Measurements from ENCODE around the gene C17orf50. TPM values are rescaled to one million over a fixed set of nuclear protein-coding genes. Genes with fewer than 3 reads are reported as not detected.

Gene C17orf50
- total RNA-seq, 4 donors from 2014 or later, result not detected

DNA sequence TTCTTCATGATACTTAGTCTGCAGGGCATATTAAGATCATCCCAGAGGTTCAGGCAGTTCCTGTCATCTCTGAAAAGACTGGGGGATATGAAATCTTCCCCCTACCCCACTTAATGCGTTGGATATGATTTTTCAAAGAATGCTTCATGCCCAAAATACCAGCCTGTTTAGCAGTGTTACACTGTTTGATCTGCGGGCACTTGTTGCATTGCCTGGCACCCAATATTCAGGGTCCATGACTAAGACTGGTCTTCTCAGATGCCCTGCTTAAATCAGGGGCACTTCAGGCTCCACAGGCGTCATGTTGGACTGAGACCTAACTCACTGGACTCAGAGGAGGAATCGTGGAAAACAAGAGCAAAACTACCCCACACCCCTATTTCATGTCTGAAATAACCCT, 35.6 kb upstream of the C17orf50 start:
- no peaks in the 10 kb centered on the region for H3K9me3 ChIP-seq
- 96 to 100% methylated on average over 1 to 4 of the region's 4 CpGs for WGBS, 2 donors (ENCODE audit: low coverage in 1 of 2)
- H3K27ac ChIP-seq, result no peak overlapping the region
- H3K27me3 ChIP-seq, result no peaks in the 10 kb centered on the region
- H3K4me1 ChIP-seq, result peaks cover 0 to 9% (median 4%) of the 10 kb centered on the region in 4 donors
- TF ChIP-seq POLR2A (IDR thresholded peaks at IDR 0.05), result no peak
- no peak for TF ChIP-seq POLR2AphosphoS5 (IDR thresholded peaks at IDR 0.05)
- TF ChIP-seq EP300 (IDR thresholded peaks at IDR 0.05; ENCODE audit: low read depth), result no peak
- TF ChIP-seq, protein P1, sequence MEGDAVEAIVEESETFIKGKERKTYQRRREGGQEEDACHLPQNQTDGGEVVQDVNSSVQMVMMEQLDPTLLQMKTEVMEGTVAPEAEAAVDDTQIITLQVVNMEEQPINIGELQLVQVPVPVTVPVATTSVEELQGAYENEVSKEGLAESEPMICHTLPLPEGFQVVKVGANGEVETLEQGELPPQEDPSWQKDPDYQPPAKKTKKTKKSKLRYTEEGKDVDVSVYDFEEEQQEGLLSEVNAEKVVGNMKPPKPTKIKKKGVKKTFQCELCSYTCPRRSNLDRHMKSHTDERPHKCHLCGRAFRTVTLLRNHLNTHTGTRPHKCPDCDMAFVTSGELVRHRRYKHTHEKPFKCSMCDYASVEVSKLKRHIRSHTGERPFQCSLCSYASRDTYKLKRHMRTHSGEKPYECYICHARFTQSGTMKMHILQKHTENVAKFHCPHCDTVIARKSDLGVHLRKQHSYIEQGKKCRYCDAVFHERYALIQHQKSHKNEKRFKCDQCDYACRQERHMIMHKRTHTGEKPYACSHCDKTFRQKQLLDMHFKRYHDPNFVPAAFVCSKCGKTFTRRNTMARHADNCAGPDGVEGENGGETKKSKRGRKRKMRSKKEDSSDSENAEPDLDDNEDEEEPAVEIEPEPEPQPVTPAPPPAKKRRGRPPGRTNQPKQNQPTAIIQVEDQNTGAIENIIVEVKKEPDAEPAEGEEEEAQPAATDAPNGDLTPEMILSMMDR (IDR thresholded peaks at IDR 0.05), result no peak
- peaks cover 0 to 29% (median 13%) of the 10 kb centered on the region in 4 donors for H3K36me3 ChIP-seq
- DNase-seq, result no peak
- H3K4me3 ChIP-seq, result no peak overlapping the region
- intact Hi-C loops (cut with DNase I; ENCODE audit: low total_unique reads) (no loop called here), in situ Hi-C loops (cut with MboI; ENCODE audit: low pct_ligation_motif_present in 1 of 4, low pct_unique_long_range_greater_than_20kb in 1 of 4, low sequenced_read_pairs in 3 of 4) (loop anchor here (25.0 kb wide), 3 partner anchors 113 to 588 kb away; partner anchors contain the start of genes NLE1 (in 1 of the 4) and UNC45B (in 1 of the 4))

DNA sequence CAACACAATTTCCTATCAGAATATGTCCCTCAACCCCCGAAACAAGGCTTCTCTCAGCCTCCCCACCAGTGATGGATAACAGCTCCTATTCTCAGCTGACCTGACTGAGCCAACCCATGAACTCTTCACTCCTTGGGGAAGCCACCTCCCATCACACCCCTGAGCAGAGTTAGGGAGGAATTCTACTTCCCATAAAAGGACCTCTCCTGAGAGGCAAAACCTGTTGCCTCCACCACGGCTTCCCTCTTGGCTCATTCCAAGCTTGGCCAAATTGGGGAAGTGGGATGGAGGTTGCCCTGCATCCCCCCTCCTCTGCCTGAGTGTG, 34.9 kb upstream of the C17orf50 start:
- in situ Hi-C loops (cut with MboI; ENCODE audit: low pct_ligation_motif_present in 1 of 4, low pct_unique_long_range_greater_than_20kb in 1 of 4, low sequenced_read_pairs in 3 of 4), result loop anchor here (25.0 kb wide), 3 partner anchors 113 to 588 kb away; partner anchors contain the start of genes NLE1 (in 1 of the 4) and UNC45B (in 1 of the 4)
- H3K4me1 ChIP-seq, result peaks cover 0 to 13% (median 5%) of the 10 kb centered on the region in 4 donors
- no peaks in the 10 kb centered on the region for H3K27me3 ChIP-seq
- no peaks in the 10 kb centered on the region for H3K9me3 ChIP-seq
- 85% methylated on average over 2 of the region's 2 CpGs; no CpG with 5 or more reads in 1 of the 2 donors for WGBS, 2 donors (ENCODE audit: low coverage in 1 of 2)
- TF ChIP-seq EP300 (IDR thresholded peaks at IDR 0.05; ENCODE audit: low read depth) (no peak), POLR2AphosphoS5 (IDR thresholded peaks at IDR 0.05) (no peak), POLR2A (IDR thresholded peaks at IDR 0.05) (no peak)
- TF ChIP-seq, protein P1 (IDR thresholded peaks at IDR 0.05), result no peak
- no peak overlapping the region for H3K27ac ChIP-seq
- H3K4me3 ChIP-seq, result no peak overlapping the region
- DNase-seq, result no peak
- peaks cover 0 to 27% (median 13%) of the 10 kb centered on the region in 4 donors for H3K36me3 ChIP-seq
- intact Hi-C loops (cut with DNase I; ENCODE audit: low total_unique reads), result no loop called here

DNA sequence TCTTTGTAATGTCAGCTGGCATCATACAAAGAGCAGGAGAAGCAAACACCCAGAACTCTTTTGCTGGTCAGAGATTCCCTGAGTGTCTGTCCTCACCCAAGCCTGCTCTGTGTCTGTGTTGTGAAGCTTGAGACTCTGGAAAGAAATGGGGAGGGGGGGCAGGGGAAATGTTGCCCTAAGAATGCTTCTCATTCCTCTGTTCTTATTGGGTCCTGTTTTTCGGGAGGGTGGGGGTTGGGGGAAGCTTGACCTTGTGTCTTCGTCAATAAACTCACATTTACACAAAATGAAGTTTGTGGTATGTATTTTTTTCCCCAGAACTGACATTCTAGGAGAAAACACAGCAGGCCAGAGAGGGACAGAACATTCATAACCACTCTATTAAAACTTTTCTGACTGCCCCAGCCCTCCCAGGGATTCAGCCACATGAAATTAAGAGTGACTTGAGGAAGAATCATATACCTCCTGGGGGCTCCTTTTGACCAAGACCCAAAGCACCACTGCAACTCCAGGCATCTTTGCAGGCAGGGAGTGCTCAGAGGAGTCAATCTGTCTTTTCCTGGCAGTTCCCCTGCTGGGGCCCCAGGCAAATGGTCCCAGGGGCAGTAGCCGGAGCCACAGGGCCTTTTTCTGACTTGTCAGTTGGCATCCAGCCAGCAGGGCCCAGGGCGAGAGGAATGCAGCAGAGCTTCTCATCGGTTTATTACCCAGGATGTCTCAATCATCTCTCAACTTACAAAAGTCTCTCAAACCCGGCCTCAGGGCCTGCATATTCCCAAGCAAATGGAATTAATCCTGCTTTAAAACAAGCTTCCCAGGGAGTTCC, 34.3 kb upstream of the C17orf50 start:
- peaks cover 0 to 27% (median 13%) of the 10 kb centered on the region in 4 donors for H3K36me3 ChIP-seq
- H3K4me3 ChIP-seq, result no peak overlapping the region
- H3K27ac ChIP-seq, result no peak overlapping the region
- intact Hi-C loops (cut with DNase I; ENCODE audit: low total_unique reads) (no loop called here), in situ Hi-C loops (cut with MboI; ENCODE audit: low pct_ligation_motif_present in 1 of 4, low pct_unique_long_range_greater_than_20kb in 1 of 4, low sequenced_read_pairs in 3 of 4) (loop anchor here (25.0 kb wide), 3 partner anchors 114 to 589 kb away; partner anchors contain the start of genes NLE1 (in 1 of the 4) and UNC45B (in 1 of the 4))
- DNase-seq, result peak; percentile 50
- no peaks in the 10 kb centered on the region for H3K9me3 ChIP-seq
- TF ChIP-seq, protein P1 (IDR thresholded peaks at IDR 0.05), result no peak
- TF ChIP-seq POLR2AphosphoS5 (IDR thresholded peaks at IDR 0.05) (no peak), EP300 (IDR thresholded peaks at IDR 0.05; ENCODE audit: low read depth) (no peak), POLR2A (IDR thresholded peaks at IDR 0.05) (no peak)
- WGBS, 2 donors (ENCODE audit: low coverage in 1 of 2), result 42% methylated on average over 6 of the region's 6 CpGs; no CpG with 5 or more reads in 1 of the 2 donors
- H3K27me3 ChIP-seq, result peaks cover 1% of the 10 kb centered on the region
- peaks cover 4 to 19% (median 11%) of the 10 kb centered on the region in 4 donors for H3K4me1 ChIP-seq

DNA sequence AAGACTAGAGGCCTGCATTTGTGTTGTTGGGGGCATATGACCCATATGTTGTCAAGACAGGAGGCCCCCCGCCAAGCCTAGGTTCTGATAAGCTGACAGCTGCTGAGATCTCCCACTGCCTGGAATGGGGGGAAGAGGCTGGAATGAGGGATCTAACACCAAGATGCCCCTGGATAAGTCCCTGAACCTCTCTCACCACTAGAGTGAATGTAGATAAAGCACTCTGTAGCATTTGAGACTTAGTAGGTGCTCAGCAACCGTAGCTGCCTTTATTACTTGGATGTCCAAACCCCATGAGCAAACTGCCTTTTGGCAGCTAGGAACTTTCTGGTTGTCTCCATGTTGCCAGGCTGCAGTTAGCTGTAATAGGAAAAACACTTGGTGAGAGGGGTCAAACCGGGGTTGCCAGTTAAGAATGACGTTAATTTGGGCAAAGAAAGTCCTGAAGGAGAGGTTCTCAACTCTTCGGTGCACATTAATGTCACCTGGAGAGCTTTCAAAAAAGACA, 33.7 kb upstream of the C17orf50 start:
- H3K27me3 ChIP-seq, result peaks cover 8% of the 10 kb centered on the region
- no peaks in the 10 kb centered on the region for H3K9me3 ChIP-seq
- in situ Hi-C loops (cut with MboI; ENCODE audit: low pct_ligation_motif_present in 1 of 4, low pct_unique_long_range_greater_than_20kb in 1 of 4, low sequenced_read_pairs in 3 of 4) (loop anchor here (25.0 kb wide), 3 partner anchors 115 to 590 kb away; partner anchors contain the start of genes NLE1 (in 1 of the 4) and UNC45B (in 1 of the 4)), intact Hi-C loops (cut with DNase I; ENCODE audit: low total_unique reads) (no loop called here)
- H3K4me3 ChIP-seq, result no peak overlapping the region
- H3K4me1 ChIP-seq, result peaks cover 6 to 23% (median 15%) of the 10 kb centered on the region in 4 donors
- WGBS, 2 donors (ENCODE audit: low coverage in 1 of 2), result 41 to 58% methylated on average over 3 to 5 of the region's 5 CpGs
- H3K27ac ChIP-seq, result no peak overlapping the region
- TF ChIP-seq POLR2A (IDR thresholded peaks at IDR 0.05), result no peak
- TF ChIP-seq EP300 (IDR thresholded peaks at IDR 0.05; ENCODE audit: low read depth), result no peak
- H3K36me3 ChIP-seq, result peaks cover 0 to 27% (median 13%) of the 10 kb centered on the region in 4 donors
- no peak for DNase-seq
